Spleen (tissue), 11 donors: Measurements from ENCODE around the gene C2orf49. TPM values are rescaled to one million over a fixed set of nuclear protein-coding genes. Genes with fewer than 3 reads are reported as not detected.

Experiments used
- DNase-seq: peaks from one replicate; pipeline ENCODE4 v3.0.0-alpha.2; 2020
- H3K27ac ChIP-seq, 8 donors: fragments of 200-600 bp; sonication (generic) in 7 of 8; 1 replicate in 4 of 8; 2 replicates in 4 of 8; pipeline versions ENCODE4 v1.5.0 to v1.8.0; 2016 to 2021; ENCODE audit warnings: inconsistent platforms in 4 of 8, mild to moderate bottlenecking in 4 of 8, moderate library complexity in 1 of 8
- H3K27me3 ChIP-seq, 7 donors: fragments of 200-600 bp; sonication (generic) in 6 of 7; replicated peaks in 1 of 7; 1 replicate in 4 of 7; 2 replicates in 3 of 7; pipeline versions ENCODE4 v1.5.0 to v1.8.0; 2016 to 2021; ENCODE audit warnings: inconsistent platforms in 3 of 7, mild to moderate bottlenecking in 1 of 7
- H3K36me3 ChIP-seq, 6 donors: fragments of 200-600 bp; sonication (generic) in 5 of 6; 1 replicate in 4 of 6; 2 replicates in 2 of 6; pipeline versions ENCODE4 v1.5.0 to v1.8.0; 2016 to 2021; ENCODE audit warnings: inconsistent platforms in 2 of 6
- H3K4me1 ChIP-seq, 6 donors: fragments of 200-600 bp; sonication (generic) in 5 of 6; 1 replicate in 3 of 6; 2 replicates in 3 of 6; pipeline versions ENCODE4 v1.5.0 to v1.8.0; 2016 to 2021; ENCODE audit warnings: inconsistent platforms in 3 of 6
- H3K4me3 ChIP-seq, 8 donors: fragments of 200-600 bp; sonication (generic) in 7 of 8; 1 replicate in 4 of 8; 2 replicates in 4 of 8; pipeline versions ENCODE4 v1.5.0 to v1.8.0; 2016 to 2021; ENCODE audit warnings: inconsistent platforms in 4 of 8, mild to moderate bottlenecking in 4 of 8, moderate library complexity in 2 of 8
- H3K9me3 ChIP-seq, 8 donors: fragments of 200-600 bp; sonication (generic) in 7 of 8; 1 replicate in 4 of 8; 2 replicates in 4 of 8; pipeline versions ENCODE4 v1.5.0 to v1.8.0; 2016 to 2021; ENCODE audit warnings: inconsistent platforms in 4 of 8
- CTCF ChIP-seq, 11 experiments: fragments of 200-600 bp in 7 of 11; fragments of 450-650 bp in 4 of 11; sonication (generic) in 4 of 11; IDR thresholded peaks in 8 of 11; conservative IDR thresholded peaks in 3 of 11; 1 replicate in 7 of 11; 2 replicates in 4 of 11; pipeline versions ENCODE4 v1.4.0 to v1.8.0; 2016 to 2021; ENCODE audit warnings: antibody characterized with exemption in 11 of 11, inconsistent platforms in 4 of 11, mild to moderate bottlenecking in 1 of 11
- POLR2A ChIP-seq, 3 donors: fragments of 450-650 bp; IDR thresholded peaks; one replicate each; pipeline ENCODE4 v1.5.1; 2017; ENCODE audit warnings: antibody characterized with exemption in 3 of 3, mild to moderate bottlenecking in 1 of 3
- POLR2AphosphoS5 ChIP-seq, 3 donors: sonication (generic); formaldehyde crosslinking; IDR thresholded peaks; one replicate each; pipeline ENCODE4 v1.5.1; 2017; ENCODE audit warnings: antibody characterized with exemption in 3 of 3
- WGBS, 5 donors: extraction: QIAGEN DNeasy Blood & Tissue Kit in 3 of 5; methylation state at CpG; one replicate each; pipeline versions ENCODE4 v1.1.5 to v1.1.7; 2013 to 2018; 5-methylcytosine and 5-hydroxymethylcytosine counted together
- intact Hi-C: fragments of 100-400 bp; cut with DNase I; formaldehyde crosslinking; loops from one replicate; pipeline ENCODE4 v1.15.0; 2023; ENCODE audit warnings: low total_unique reads
- polyA plus RNA-seq, 3 donors: library from polyadenylated mRNA; stranded (reverse); fragments of 200-250 nt; gene quantifications; one replicate each; pipeline ENCODE4 v1.2.1, GENCODE V29; 2013
- total RNA-seq, 7 donors: library from RNA; depleted of rRNA in 3 of 7; stranded (reverse); fragments of >200 nt in 3 of 7; fragmentation: NEBNext Ultra II Directional in 4 of 7; extraction: Animal tissue kit (Norgen Biotek cat#: 25700) in 4 of 7; gene quantifications; one replicate each; pipeline versions ENCODE4 v1.1.0 to v1.2.1, GENCODE V29; 2016 to 2021
- donor health status: healthy with polysubstance abuse.
- donor health status: DM: no; HTN: no; CAD: no; lungs with moderate emphysema.
- donor health status: DM: no; HTN: no; CAD: no.
- donor health status: Bipolar disorder and iron deficiency.
- donor health status: healthy.
- donor health status: DM: no; HTN: no; CAD: no.
- donor health status: DM: yes; HTN: yes; CAD: no.

The C2orf49 gene
- total and polyA plus RNA-seq, 10 donors: 4.3 to 33.7 (median 17.2) TPM

GRCh38 chr2:105382177-105382576, 44.8 kb downstream of the C2orf49 start:
- no peak overlapping the region for H3K4me3 ChIP-seq
- H3K27ac ChIP-seq: peak overlapping the region in 1 of 8 donors; percentile 83
- no peaks in the 10 kb centered on the region for H3K9me3 ChIP-seq
- 92 to 97% (median 93%) methylated on average over 5 of the region's 5 CpGs for WGBS, 5 donors
- no peak for TF ChIP-seq POLR2AphosphoS5 (IDR thresholded peaks at IDR 0.05)
- H3K4me1 ChIP-seq: peaks cover 0 to 48% (median 2%) of the 10 kb centered on the region in 6 donors
- no peak for DNase-seq
- H3K27me3 ChIP-seq: peaks cover 0 to 10% (median 0%) of the 10 kb centered on the region in 7 donors
- peaks cover 0 to 26% (median 0%) of the 10 kb centered on the region in 6 donors for H3K36me3 ChIP-seq
- intact Hi-C loops: no loop called here

- Histone ChIP-seq H3K9me3 (no peaks in the 10 kb centered on the region), H3K4me3 (no peak overlapping the region), H3K27ac (no peak overlapping the region), H3K27me3 (peaks cover 0 to 10% (median 0%) of the 10 kb centered on the region in 7 donors), H3K4me1 (peaks cover 0 to 44% (median 3%) of the 10 kb centered on the region in 6 donors), H3K36me3 (peaks cover 0 to 26% (median 0%) of the 10 kb centered on the region in 6 donors)
- 43 to 59% (median 51%) methylated on average over 8 of the region's 8 CpGs for WGBS, 5 donors
- intact Hi-C loops: no loop called here
- no peak for DNase-seq
- no peak for TF ChIP-seq POLR2A (IDR thresholded peaks at IDR 0.05)
- TF ChIP-seq POLR2AphosphoS5 (IDR thresholded peaks at IDR 0.05): no peak
- TF ChIP-seq CTCF (IDR thresholded peaks at IDR 0.05 in 8 of 11, conservative IDR thresholded peaks at IDR 0.05 in 3 of 11): no peak
Measured at GRCh38 chr2:105383432-105384166, 46.3 kb downstream of the C2orf49 start.

- no peaks in the 10 kb centered on the region for H3K9me3 ChIP-seq
- 49 to 72% (median 69%) methylated on average over 7 of the region's 7 CpGs for WGBS, 5 donors
- TF ChIP-seq POLR2AphosphoS5 (IDR thresholded peaks at IDR 0.05): no peak
- TF ChIP-seq POLR2A (IDR thresholded peaks at IDR 0.05): no peak
- no peak for TF ChIP-seq CTCF (IDR thresholded peaks at IDR 0.05 in 8 of 11, conservative IDR thresholded peaks at IDR 0.05 in 3 of 11)
- peaks cover 0 to 10% (median 0%) of the 10 kb centered on the region in 7 donors for H3K27me3 ChIP-seq
- no peak for DNase-seq
- H3K4me1 ChIP-seq: peaks cover 0 to 46% (median 6%) of the 10 kb centered on the region in 6 donors
- no peak overlapping the region for H3K27ac ChIP-seq
- intact Hi-C loops: no loop called here
- H3K4me3 ChIP-seq: no peak overlapping the region
- H3K36me3 ChIP-seq: peaks cover 0 to 26% (median 0%) of the 10 kb centered on the region in 6 donors
Measured at GRCh38 chr2:105384216-105384615, 46.9 kb downstream of the C2orf49 start.

GRCh38 chr2:105384861-105385260, 47.5 kb downstream of the C2orf49 start:
- no peak for DNase-seq
- H3K36me3 ChIP-seq: peaks cover 0 to 26% (median 0%) of the 10 kb centered on the region in 6 donors
- H3K4me1 ChIP-seq: peaks cover 0 to 45% (median 8%) of the 10 kb centered on the region in 6 donors
- 72 to 81% (median 75%) methylated on average over 5 of the region's 5 CpGs for WGBS, 5 donors
- H3K27me3 ChIP-seq: peaks cover 0 to 10% (median 0%) of the 10 kb centered on the region in 7 donors
- H3K27ac ChIP-seq: no peak overlapping the region
- intact Hi-C loops: no loop called here
- no peak overlapping the region for H3K4me3 ChIP-seq
- H3K9me3 ChIP-seq: no peaks in the 10 kb centered on the region
- no peak for TF ChIP-seq POLR2A (IDR thresholded peaks at IDR 0.05)
